GM21526 (cell line): ENCODE measurements around the gene RIPK3.

Source experiments
- ATAC-seq: cut with Tn5 transposase; IDR thresholded peaks from one replicate; pipeline ENCODE4 v1.9.1; 2021; ENCODE audit warnings: moderate library complexity; ENCODE audit not compliant: unreplicated experiment, low FRiP score

Gene RIPK3

DNA sequence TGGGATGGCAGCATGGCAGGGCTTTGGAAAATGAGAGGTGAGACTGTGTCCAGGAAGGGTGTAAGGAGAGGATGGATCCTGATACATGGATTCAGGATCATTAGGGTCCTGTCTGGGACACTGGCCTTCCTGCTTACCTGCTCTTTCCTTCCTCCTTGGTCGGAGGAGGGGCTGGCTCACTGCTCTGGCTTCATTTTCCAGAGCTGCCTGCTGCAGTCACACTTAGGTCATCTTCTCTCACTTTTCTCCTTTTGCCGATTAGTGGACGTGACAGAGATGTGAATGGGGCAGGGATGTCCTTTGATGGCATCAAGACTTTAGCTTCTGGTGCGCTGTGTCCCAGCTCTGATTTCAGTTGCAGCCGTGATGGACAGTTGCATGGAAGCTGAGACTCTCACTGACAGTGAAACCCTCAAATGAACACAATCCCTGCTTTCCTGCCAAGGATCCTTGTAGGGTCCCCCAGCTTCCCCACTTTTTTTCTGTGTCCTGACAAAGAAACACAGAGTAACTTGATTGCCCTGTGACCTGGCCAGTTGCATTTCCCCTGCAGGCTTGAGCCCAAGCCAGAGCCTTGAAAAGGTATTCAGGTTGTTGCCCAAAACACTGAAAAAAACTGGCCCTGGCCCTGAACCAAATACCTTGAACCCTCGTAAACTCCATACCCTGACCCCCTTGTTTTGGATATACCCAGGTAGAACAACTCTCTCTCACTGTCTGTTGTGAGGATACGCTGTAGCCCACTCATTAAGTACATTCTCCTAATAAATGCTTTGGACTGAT, 31.3 kb downstream of the RIPK3 start:
- no peak for ATAC-seq

DNA sequence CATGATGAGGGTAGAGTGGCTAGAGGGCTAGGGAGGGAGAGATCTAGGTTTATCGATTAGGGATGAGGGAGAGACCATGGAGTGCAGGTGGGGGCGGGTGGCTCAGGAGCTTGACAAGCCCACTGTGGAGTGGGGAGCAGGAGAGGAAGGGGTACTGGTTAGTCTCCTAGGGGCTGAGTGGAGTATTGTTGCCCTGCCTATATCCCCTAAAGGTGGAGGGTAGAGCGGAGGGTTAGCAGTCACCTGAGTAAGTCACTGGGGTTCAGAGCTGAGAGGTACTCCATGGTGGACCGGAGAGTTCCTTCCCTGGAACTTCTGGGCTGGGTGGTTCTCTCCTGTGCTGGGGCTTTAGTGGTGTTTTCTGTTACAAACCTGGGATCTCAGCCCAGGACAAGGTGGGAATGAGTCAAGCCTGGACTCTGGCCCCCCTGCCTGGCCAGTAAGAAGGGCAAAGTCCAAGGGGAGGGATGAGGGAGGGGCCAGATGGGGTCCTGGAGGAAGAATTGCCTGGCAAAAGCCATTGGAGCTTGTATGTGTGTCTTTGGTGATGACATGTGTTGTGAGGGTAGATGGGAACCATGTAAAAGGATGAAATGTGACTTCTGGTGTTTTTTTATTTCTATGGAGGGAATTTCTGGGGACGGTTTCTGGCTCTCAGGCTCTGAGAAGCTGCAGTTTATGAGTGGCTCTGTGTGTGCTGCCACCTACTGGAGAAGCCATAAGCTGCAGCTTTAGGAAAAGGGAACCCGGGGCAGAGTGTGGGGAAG, 32.0 kb downstream of the RIPK3 start, which contains the start of gene CIDEB:
TSS of gene CIDEB (minus strand) at position 403 of the 767 bp plus-strand sequence. CDS start at position 284, 119 bp downstream.
- no peak for ATAC-seq

DNA sequence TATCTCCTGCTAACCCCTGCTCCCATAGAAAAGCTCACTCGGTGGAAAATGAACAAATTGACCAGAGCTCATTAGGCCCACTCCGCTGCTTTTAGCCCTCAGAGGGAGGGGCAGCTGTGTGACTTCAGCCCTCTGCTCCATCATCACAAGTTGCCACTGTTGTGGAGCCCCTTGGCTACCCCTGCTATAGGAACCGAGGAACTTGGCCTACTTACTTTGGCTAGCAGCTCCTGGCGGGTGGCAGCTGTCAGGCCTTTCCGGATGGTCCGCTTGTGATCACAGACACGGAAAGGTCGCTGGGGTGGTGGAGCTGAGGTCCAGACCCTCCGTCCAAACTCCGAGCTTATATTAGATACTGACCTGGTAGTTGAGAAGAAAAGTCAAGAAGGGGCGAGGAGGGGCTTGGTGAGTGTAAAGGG, 32.6 kb downstream of the RIPK3 start:
- no peak for ATAC-seq

DNA sequence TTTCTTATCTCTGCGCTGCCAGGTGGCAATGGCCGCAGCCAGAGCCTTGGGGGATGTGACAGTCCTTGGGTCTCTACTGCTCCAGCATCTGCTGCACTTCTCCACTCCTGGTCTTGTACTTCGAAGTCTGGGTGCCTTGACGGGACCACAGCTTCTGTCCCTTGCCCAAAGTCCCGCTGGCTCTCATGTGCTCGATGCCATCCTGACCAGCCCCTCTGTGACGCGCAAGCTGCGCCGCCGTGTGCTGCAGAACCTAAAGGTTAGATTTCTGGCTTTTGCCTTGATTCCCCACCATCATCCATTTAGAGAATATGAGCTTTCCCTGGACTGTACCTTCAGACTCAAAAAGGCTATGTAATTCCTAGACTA, 35.8 kb downstream of the RIPK3 start:
- no peak for ATAC-seq

DNA sequence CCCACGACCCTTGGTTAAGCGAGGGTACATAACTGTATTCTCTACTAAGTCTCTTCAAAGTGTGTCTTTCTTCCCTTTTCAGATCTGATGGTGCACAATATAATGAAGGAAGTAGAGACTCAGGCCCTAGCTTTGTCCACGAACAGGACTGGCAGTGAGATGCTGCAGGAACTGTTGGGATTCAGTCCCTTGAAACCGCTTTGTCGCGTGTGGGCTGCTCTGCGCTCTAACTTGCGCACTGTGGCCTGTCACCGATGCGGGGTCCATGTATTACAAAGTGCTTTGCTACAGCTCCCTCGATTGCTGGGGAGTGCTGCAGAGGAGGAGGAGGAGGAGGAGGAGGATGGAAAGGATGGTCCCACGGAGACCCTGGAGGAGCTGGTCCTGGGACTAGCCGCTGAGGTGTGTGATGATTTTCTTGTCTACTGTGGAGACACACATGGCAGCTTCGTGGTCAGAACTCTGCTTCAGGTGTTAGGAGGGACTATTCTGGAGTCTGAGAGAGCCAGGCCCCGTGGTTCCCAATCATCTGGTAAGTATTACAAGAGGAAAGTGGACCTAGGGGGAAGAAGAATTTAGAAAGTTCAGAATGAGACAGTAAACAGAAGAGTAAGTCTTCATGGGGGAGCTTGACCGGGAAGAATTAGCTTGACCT, 39.3 kb downstream of the RIPK3 start:
- no peak for ATAC-seq

DNA sequence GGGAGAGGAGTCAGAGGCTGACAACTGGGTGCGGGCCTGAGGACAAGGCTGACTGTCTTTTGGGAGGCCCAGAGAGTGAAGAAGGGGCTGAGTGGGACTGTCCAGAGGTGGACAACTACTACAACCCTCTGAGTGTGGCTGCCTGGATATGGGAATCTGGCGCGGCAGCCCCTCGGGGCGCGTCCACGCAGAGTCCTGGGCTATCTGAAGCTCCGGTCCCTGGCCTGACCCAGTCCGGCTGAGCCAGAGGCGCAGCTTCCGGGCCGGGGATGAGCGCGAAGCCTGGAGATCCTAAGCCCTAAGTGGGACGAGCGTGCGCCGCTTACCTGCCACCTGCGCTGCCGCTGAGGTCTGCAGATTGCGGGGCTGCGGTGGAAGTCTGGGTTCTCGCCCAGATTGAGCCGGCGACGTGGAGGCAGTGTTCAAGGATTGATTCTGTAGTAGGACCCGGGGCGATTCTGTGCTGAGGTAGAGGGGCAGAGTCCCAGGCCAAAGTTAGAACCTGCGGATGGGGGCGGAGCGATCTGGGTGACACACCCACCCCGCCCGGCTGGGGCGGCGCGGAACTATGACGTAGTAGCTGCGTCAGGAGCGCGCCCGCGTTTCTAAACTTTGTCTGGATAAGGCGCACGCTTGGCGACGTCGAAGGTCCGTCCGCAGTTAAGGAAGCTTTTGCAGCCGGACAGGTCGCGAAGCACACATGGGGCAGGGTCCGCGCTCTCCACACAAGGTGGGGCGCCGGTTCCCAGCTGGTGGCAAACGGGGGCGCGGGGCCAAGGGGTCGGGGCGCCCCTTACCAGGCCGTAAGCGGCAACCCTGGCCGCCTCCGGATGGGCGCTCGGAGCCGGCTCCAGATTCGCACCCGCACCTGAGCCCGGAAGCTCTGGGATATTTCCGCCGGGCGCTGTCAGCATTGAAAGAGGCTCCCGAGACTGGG, 40.3 kb downstream of the RIPK3 start, which contains the start of the genes DHRS1 and NOP9:
TSS of gene DHRS1 (minus strand) at position 526 of the 937 bp plus-strand sequence. CDS start 674 bp downstream, outside the sequence.
TSS of gene NOP9 (plus strand) at position 596 of the 937 bp plus-strand sequence. CDS start at position 701, 105 bp downstream.
- peak; percentile 59 for ATAC-seq

DNA sequence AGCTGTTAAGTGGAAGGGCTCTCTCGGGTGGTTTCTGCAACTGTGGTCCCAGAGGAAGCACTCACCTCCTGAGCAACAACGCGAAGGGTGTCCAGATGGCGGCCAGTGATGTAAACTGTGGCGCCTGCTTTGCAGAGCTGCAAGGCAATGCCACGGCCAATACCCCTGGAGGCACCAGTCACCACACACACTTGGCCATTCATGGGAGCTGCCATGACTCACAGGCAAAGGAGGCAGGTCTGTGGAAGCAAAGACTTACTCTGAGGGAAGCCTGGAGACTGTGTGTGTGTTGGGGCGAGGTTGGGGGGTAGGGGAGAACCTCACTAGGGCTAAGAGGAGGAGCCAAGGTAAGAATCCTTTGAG, 40.9 kb downstream of the RIPK3 start:
- ATAC-seq: no peak

DNA sequence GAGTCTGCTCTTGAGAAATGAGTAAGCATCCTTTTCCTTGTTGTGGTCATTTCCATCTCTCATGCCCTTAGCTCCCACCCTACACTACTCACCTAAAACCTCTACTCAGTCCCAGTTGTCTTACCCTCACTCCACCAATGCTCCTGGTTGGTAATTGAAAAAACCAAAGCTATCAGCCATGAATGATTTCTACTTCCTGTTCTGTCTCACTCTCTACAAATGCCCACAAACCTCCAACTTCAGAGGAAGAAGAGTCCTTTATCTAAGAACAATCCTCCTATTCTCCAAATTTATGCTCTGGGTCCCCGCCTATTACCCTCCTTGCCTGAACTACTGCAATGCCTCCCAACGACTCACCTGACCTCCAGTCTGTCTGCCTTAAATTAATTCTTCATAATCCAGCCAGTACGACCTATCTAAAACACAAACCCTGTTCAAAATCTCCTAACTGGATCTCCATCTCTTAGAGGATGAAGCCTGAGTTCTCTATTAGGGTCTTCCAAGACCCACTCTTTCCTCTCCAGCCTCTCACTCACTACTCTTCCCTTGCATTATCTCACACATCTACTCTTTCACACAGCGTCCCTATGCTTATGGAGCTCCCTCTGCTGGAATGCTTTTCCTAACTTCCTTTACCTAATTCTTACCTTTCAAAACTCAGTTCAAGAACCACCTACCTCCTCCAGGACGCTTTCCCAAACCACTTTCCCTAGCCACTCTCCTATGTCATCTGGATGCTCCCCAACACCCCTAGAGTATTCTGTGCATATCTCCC, 42.4 kb downstream of the RIPK3 start:
- ATAC-seq: peak; percentile 2

DNA sequence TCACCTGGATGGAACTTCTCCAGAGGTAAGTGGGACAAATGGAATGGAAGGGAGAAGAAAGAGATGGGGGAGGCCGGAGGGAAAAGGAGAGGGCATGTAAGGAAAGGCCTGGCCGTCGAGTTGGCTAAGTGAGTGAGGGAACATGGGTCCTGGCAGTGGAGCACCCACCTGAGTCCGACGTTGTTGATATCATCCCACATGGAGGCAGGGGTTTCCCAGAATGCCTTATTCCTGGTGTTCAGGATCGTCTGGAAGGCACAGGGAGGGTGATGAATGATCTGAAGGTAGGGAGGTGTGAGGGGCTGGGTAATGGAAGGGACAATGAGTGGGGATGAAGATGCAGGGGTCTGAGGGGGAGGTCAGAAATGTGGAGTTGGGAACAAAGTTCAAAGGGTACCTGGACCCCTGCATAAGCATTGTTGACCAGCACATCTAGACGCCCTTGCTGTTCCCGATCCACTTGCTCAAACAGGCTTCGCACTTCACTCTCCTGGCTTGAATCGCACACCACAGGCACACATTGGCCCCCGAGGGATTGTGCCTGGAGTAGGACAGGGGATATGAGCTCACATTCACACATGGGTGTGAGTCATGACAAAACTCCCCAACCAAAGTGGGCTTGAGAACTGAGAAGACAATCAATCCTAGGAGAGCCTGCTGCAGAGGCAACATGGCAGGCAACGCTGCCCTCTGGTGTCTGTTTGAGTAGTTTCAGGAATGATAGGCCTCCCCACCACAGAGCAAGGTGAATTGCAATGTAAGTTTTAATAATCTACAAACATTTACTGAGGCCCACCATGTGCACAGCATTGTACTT, 43.2 kb downstream of the RIPK3 start:
- ATAC-seq: peak; percentile 39

DNA sequence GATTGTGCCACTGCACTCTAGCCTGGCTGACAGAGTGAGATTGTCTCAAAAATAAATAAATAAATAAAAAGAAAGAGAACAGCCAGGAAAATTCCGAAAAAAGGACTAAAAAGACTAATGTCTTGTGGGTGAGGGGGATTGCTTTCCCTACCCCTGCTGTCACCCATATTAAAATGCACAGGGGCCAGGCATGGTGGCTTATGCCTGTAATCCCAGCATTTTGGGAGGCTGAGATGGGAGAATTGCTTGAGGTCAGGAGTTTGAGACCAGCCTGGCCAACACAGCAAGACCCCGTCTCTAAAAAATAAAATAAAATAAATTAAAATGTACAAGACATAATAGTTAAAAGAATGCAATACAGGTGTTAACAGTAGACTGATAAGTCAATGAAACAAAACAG, 46.3 kb downstream of the RIPK3 start:
- ATAC-seq: no peak

DNA sequence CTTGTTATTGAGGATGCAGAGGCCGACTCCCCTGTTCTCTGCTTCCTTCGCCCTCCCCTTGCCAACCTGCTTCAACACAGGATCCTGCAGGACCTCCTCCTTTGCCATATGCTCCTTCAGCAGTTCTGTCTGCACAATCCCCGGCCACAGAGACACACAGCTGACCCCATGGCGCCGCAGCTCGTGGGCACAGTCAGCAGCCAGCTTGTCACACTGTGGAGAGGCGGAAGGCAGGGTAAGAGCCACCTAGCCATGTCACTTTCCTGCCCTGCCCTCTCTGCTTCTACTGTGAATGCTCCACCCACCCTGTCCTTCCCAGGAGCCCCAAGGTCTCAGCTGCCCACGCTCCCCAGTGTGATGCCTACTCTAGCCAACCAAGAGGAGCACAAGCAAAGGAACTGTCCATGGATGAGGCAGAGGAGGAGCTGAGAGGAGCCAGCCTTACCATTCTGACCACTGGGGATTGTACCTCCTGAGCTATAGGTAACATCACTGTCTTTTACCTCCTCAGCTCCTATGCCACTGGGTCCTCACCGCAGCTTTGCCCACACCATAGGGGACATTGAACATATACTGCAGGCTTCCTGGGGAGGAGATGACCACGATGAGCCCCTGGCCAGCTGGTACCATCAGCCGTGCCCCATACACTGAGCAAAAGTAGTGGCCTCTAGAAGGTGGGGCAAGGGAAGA, 47.5 kb downstream of the RIPK3 start:
- no peak for ATAC-seq

DNA sequence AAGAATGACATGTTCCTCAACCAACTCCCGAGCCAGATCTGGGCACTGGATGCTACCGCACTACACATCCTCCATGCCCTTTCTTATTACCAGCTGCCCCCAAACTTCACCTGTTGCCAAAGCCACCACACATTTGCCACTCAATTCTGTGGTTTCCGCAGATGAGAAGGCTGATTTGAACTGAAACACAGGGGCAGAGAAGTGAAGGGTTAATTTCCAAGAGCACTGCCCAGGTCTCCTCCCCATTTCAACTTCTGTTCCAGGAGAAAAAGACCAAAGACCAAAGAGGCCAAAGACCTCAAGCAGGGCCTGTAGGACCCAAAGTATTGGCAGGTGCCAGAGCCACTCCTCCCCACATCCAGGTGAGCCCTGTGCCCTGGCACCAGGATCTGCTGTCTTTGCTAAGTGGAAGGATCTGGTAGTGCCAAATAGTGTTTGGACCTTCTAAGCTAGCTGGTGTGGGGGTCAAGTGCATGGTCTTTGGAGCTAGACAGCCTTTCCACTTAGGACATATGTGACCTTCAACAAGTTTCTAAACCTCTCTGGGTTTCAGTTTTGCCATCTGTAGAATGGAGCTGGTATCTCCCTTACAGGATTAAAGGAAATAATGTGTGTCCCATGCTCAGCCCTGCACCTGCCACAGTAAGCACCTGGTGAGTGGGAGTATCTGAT, 48.2 kb downstream of the RIPK3 start:
- ATAC-seq: no peak

DNA sequence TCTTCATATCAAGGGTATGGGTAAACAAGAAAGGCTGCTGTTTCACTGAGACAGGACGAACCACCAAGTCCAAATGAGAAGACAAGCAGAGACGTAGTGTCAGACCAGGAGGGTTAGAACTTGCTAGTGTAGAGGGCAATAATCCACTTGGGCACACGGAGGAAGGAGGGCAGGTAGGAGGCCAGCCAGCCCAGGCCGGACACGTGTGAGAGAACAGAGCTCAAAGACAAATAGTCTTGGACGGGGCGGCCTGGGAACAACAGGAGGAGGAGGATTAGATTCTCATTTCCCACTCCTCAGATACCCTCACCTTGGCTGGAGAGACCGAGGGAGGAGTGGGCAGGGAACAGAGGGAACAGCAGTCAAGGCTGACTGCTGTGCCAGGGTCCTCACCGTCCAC, 49.0 kb downstream of the RIPK3 start:
- no peak for ATAC-seq

DNA sequence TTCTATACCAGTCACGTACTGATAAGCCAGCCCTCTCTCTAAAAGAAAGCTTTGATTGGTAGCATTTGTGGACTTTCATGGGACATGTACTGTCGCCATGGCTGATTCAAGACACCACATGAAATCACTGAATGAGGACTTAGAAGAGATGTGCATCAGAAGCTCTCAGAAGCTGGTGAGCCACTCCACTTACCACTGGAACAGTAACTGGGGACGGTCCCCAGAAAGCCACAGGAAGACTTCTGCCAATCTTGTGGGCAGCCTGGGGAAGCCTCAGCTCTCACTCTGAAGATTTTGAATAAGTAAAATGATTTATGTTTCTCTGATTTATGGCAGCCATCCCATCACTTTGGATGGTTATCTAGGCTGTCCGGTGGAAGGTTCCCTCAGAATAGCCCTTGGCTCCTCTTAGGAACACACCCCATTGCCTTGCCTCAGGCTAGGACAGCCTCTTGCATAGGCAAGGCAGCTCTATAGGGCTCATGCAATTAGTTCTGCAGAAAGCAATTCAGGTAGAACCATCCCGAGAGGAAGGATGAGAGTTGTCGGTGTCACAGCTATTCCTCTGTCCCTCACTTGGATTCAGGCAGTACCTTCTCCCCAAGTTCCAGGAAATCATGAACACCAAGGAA, 50.0 kb downstream of the RIPK3 start:
- ATAC-seq: no peak

DNA sequence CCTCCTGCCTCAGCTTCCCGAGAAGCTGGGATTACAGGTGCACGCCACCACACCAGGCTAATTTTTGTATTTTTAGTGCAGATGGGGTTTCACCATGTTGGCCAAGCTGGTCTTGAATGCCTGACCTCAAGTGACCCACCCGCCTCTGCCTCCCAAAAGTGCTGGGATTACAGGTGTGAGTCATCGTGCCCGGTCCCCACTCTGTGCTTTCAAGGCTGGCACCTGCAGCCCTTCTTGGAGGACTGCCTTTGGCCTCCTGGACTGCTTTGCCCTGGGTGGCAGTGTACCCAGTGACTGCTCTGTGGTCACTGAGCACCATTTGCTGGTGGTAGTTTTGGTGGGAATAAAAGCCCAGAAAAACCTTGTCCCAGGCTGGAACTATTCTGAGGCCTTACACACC, 52.8 kb downstream of the RIPK3 start:
- ATAC-seq: no peak
